Measurements from ENCODE around the gene TH. TPM values are rescaled to one million over a fixed set of nuclear protein-coding genes. Genes with fewer than 3 reads are reported as not detected.

The TH gene
- total and polyA plus RNA-seq, 2 of the 8 experiments (the other 6 are each of a cell fraction or from before 2014, with no cell fraction given): 0.09 TPM; not detected in 1

GRCh38 chr11:2193099-2193887, 21.7 kb upstream of the TH start (continued):
- TF ChIP-seq, protein P1, sequence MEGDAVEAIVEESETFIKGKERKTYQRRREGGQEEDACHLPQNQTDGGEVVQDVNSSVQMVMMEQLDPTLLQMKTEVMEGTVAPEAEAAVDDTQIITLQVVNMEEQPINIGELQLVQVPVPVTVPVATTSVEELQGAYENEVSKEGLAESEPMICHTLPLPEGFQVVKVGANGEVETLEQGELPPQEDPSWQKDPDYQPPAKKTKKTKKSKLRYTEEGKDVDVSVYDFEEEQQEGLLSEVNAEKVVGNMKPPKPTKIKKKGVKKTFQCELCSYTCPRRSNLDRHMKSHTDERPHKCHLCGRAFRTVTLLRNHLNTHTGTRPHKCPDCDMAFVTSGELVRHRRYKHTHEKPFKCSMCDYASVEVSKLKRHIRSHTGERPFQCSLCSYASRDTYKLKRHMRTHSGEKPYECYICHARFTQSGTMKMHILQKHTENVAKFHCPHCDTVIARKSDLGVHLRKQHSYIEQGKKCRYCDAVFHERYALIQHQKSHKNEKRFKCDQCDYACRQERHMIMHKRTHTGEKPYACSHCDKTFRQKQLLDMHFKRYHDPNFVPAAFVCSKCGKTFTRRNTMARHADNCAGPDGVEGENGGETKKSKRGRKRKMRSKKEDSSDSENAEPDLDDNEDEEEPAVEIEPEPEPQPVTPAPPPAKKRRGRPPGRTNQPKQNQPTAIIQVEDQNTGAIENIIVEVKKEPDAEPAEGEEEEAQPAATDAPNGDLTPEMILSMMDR (IDR thresholded peaks at IDR 0.05; ENCODE audit: control extremely low read depth in 1 of 3, insufficient read depth in 1 of 3, low read depth in 1 of 3, low read length in 3 of 3): no peak
- TF ChIP-seq HDAC2 (IDR thresholded peaks at IDR 0.05; ENCODE audit: borderline replicate concordance in 1 of 2, low read depth in 2 of 2, low read length in 2 of 2) (no peak), HDAC6 (IDR thresholded peaks at IDR 0.05; ENCODE audit: low read depth, low read length) (no peak), BCL11A (IDR thresholded peaks at IDR 0.05; ENCODE audit: low read depth in 2 of 2, low read length in 2 of 2) (no peak)
